Esophagus (tissue), 2 donors: Measurements from ENCODE around the gene ZNF716. TPM values are rescaled to one million over a fixed set of nuclear protein-coding genes. Genes with fewer than 3 reads are reported as not detected.

Experiments
- H3K27ac ChIP-seq, 2 donors: one replicate each; pipeline ENCODE4 v1.5.1; 2013; ENCODE audit warnings: low read depth in 2 of 2, mild to moderate bottlenecking in 2 of 2, inconsistent platforms in 1 of 2, low read length in 1 of 2, moderate library complexity in 1 of 2
- H3K27me3 ChIP-seq, 2 donors: one replicate each; pipeline ENCODE4 v1.6.1; 2013; ENCODE audit warnings: low read length in 2 of 2, control low read depth in 1 of 2, mild to moderate bottlenecking in 1 of 2; ENCODE audit not compliant: insufficient read depth in 2 of 2, control insufficient read depth in 1 of 2
- H3K36me3 ChIP-seq, 2 donors: one replicate each; pipeline ENCODE4 v1.6.1; 2013; ENCODE audit warnings: low read length in 1 of 2; ENCODE audit not compliant: control insufficient read depth in 2 of 2, insufficient read depth in 2 of 2
- H3K4me1 ChIP-seq, 2 donors: one replicate each; pipeline ENCODE4 v1.6.1; 2013; ENCODE audit warnings: low read length in 1 of 2; ENCODE audit not compliant: control insufficient read depth in 2 of 2, insufficient read depth in 2 of 2
- H3K4me3 ChIP-seq, 2 donors: one replicate each; pipeline ENCODE4 v1.5.1; 2013; ENCODE audit warnings: low read length in 2 of 2, mild to moderate bottlenecking in 2 of 2, low read depth in 1 of 2, moderate library complexity in 1 of 2
- H3K9me3 ChIP-seq, 2 donors: one replicate each; pipeline ENCODE4 v1.6.1; 2013; ENCODE audit warnings: mild to moderate bottlenecking in 2 of 2, low read depth in 1 of 2, low read length in 1 of 2, moderate library complexity in 1 of 2; ENCODE audit not compliant: control insufficient read depth in 2 of 2, insufficient read depth in 1 of 2
- whole genome bisulfite sequencing, 2 donors: extraction: QIAGEN DNeasy Blood & Tissue Kit; methylation state at CpG; one replicate each; pipeline ENCODE4 v1.1.7; 2013; 5-methylcytosine and 5-hydroxymethylcytosine counted together
- polyA plus RNA-seq, 2 donors: library from polyadenylated mRNA; stranded (reverse); fragments of 200-250 nt; gene quantifications; one replicate each; pipeline ENCODE4 v1.2.3, GENCODE V29; 2013
- donor health status: healthy with polysubstance abuse.
- donor health status: Bipolar disorder and iron deficiency.

The ZNF716 gene
- polyA plus RNA-seq, 2 donors: not detected

DNA sequence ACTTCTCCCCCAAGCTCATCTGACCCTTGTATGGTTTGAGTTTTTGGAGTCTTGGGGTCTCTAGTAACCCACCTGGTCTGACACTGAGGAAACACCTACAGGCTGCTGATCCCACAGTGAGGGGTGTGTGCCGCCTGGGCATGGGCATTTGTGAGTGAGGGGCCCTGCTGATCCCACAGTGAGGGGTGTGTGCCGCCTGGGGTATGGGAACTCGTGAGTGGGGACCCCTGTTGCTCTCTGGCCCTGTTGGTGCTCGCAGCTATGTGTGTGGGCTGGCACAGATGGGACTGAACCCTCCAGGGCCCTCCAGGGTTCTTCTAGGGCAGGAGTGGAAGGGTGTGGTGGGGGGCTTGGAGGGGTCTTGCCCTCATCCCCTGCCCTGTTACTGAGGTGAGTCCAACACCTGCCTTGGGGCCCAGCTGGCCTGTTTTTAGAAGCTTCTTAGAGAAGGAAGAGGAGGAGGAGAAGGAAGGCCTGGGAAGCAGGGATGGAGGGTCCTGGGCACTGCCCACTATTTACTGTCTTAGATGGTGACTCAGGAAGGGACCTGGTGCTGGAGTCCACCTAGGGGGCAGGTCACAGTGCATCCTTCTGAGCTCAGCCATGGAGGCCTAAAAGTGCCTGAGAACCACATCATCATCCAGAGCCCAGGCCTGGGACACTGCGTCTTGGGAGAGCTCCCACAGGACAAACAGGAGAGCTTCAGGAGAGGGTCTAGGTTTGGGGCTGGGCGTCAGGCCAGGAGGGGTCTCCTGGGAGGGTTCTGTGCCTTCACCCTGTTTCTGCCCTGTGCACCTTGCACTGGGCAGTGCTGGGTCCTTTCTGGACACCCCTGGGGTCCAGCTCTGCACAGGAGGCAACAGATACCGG, 36.2 kb upstream of the ZNF716 start:
- Histone ChIP-seq H3K36me3 (no peaks in the 10 kb centered on the region), H3K27me3 (no peaks in the 10 kb centered on the region), H3K4me3 (no peak overlapping the region), H3K27ac (no peak overlapping the region), H3K9me3 (peaks cover 0 to 4% of the 10 kb centered on the region in 2 donors), H3K4me1 (no peaks in the 10 kb centered on the region)
- 33 to 66% methylated on average over 1 to 7 of the region's 7 CpGs for WGBS, 2 donors

DNA sequence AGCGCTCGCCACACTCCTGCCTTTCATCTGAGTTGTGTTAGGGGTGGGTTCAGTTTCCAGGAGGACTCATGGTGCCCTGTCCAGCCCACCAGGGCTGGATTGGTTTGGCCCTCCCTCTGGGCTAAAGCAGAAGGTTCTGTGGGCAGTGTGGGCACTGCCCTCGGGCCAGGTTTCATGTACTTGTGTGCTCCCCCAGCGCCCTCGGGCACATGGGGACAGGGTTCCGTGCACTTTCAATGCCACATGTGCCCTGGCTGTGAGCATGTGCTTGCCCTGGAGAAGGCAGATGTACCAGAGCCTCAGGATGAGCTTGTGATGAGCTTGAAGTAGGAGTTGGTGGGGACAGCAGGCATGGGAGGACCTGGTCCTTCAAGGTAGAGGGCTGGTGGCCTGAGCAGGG, 35.6 kb upstream of the ZNF716 start:
- Histone ChIP-seq H3K27me3 (no peaks in the 10 kb centered on the region), H3K4me1 (no peaks in the 10 kb centered on the region), H3K27ac (no peak overlapping the region), H3K9me3 (peaks cover 0 to 4% of the 10 kb centered on the region in 2 donors), H3K4me3 (no peak overlapping the region), H3K36me3 (no peaks in the 10 kb centered on the region)
- 77% methylated on average over 6 of the region's 6 CpGs; no CpG with 5 or more reads in 1 of the 2 donors for WGBS, 2 donors

DNA sequence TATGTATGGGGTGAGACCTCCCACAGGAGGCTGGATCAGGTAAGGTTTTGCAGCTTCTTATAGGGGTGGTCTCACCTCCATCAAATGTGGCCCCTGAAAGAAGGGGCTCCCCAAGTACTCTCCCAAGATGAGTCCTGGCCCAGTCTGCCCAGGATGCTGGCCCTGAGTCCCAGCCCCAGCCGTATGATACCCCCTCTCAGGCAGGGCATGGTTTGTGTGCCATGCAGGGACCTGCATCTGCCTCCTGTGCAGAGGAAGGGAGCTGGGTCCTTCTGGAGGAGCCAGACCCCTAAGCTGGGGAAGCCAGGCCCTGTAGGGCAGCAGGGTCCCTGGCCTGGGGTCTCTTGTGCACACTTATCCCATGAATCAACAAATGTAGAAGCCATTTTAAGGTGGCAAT, 35.1 kb upstream of the ZNF716 start:
- H3K9me3 ChIP-seq: peaks cover 0 to 4% of the 10 kb centered on the region in 2 donors
- 71% methylated on average over 1 of the region's 1 CpG; no CpG with 5 or more reads in 1 of the 2 donors for WGBS, 2 donors
- no peak overlapping the region for H3K4me3 ChIP-seq
- no peaks in the 10 kb centered on the region for H3K4me1 ChIP-seq
- H3K27ac ChIP-seq: no peak overlapping the region
- H3K36me3 ChIP-seq: no peaks in the 10 kb centered on the region
- H3K27me3 ChIP-seq: no peaks in the 10 kb centered on the region

DNA sequence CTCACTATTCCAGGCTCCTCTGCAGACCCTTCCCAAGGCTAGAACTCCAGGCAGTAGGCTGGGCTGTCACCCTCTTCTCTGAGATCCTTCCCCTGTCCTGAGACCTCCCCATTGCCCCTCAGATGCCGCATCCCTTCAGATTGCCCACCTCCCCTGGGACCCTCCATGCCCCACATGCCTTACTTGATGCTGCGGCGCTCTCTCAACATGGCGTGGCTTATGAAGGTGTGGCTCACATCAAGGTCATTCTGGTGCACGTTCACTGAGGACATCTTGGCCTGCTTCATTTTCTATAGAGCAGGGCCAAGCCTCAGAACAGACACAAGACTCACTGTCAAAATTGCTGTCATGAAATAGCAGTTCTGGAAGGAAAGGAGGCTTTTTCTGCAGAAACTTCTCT, 34.7 kb upstream of the ZNF716 start:
- peaks cover 0 to 4% of the 10 kb centered on the region in 2 donors for H3K9me3 ChIP-seq
- WGBS, 2 donors: 76% methylated on average over 5 of the region's 5 CpGs; no CpG with 5 or more reads in 1 of the 2 donors
- no peaks in the 10 kb centered on the region for H3K4me1 ChIP-seq
- no peaks in the 10 kb centered on the region for H3K27me3 ChIP-seq
- no peak overlapping the region for H3K4me3 ChIP-seq
- H3K36me3 ChIP-seq: no peaks in the 10 kb centered on the region
- no peak overlapping the region for H3K27ac ChIP-seq

DNA sequence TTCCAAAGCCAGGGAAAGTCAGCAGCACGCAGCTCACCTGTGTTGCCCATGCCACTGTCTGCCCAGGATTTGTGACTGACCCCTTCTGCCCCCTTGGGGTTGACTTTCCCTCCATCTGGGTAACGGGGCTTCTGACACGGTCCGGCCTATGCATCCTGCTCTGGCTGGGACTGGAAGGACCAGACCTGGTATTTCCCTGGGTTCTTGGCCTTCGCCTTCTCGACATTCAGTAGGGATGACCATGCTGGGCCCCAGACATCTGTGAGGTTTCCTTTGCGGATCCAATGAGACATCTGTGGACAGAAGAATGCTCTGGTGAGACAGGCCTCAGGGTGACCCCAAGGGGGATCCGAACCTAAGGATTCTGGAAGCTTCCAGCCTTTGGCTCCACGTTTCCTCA, 34.2 kb upstream of the ZNF716 start:
- Histone ChIP-seq H3K9me3 (peaks cover 0 to 4% of the 10 kb centered on the region in 2 donors), H3K27me3 (no peaks in the 10 kb centered on the region), H3K4me1 (no peaks in the 10 kb centered on the region), H3K4me3 (no peak overlapping the region), H3K27ac (no peak overlapping the region), H3K36me3 (no peaks in the 10 kb centered on the region)
- 60 to 69% methylated on average over 1 to 9 of the region's 9 CpGs for WGBS, 2 donors

DNA sequence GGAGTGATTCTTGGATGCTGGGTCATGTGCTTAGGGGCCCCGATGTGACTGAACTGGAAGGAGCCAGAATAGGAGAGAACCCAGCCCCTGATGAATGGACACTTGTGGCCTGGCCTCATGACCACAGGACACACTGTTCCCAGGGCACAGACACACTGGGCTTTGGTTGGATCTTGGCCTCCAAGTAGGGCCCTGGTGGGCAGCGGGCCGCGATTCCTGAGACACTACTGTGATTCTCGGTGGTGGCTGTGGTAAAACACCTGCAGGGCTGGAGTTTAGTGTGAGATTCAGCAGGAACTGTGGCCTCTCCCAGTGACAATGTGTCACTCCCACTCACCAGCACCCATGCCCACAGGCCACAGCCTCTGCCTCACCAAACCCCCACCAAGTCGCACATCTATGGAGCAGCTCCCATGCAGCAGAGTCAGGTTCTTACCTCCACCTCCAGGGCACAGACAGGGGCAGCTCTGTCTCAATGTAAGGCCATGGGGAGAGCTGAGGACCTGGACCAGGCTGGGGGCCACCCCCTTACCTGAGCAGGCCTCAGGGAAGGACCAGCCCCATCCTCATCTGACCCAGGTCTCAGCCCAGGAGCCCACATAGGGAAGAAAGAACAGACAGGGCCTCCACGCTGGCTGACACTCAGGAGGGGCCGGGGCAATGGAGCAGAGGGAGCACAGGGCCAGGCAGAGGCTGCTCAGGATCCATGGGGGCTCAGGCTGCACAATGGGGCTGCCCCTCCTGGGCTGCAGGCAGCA, 33.2 kb upstream of the ZNF716 start:
- WGBS, 2 donors: 78% methylated on average over 8 of the region's 8 CpGs; no CpG with 5 or more reads in 1 of the 2 donors
- H3K27ac ChIP-seq: no peak overlapping the region
- no peaks in the 10 kb centered on the region for H3K27me3 ChIP-seq
- no peak overlapping the region for H3K4me3 ChIP-seq
- H3K9me3 ChIP-seq: peaks cover 0 to 4% of the 10 kb centered on the region in 2 donors
- H3K4me1 ChIP-seq: no peaks in the 10 kb centered on the region
- no peaks in the 10 kb centered on the region for H3K36me3 ChIP-seq

DNA sequence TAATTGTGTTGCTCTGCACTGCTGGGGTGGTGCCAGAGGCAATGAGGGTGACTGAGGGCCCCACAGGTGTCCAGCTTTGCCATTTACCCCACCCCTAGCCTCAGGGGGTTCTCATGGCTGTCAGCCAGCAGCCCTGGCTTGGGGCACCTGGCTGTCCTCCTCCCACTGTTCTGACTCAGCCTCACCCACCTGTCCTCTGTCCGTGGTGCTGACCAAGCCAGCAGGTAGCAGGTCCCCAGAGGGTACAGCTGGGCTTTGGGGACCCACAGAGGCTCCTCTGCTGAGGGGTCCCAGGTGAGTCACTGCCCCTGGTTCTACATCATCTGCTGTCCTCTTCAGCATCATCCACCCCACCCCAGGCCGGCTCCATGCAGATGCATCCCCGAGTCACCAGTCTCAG, 32.2 kb upstream of the ZNF716 start:
- Histone ChIP-seq H3K27me3 (no peaks in the 10 kb centered on the region), H3K9me3 (peaks cover 0 to 4% of the 10 kb centered on the region in 2 donors), H3K4me3 (no peak overlapping the region), H3K27ac (no peak overlapping the region), H3K36me3 (no peaks in the 10 kb centered on the region), H3K4me1 (no peaks in the 10 kb centered on the region)
- 50% methylated on average over 3 of the region's 3 CpGs; no CpG with 5 or more reads in 1 of the 2 donors for WGBS, 2 donors

DNA sequence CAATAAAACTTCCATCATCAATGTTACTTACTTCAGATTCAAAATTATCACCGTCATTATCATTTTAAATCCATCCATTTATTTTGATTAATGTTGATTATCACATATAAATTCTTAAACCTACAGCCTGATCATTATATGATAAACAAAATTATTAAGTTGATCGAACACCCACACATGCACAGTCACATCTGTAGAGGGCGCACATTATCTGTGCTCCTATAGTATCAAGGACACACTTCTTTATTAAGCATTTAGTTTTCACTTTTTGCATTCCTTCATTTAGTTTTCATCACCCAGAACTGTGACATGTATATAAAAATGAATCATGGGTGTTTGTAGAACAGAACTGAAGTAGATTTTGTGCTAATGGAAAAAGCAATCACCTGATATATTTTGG, 26.2 kb upstream of the ZNF716 start:
- Histone ChIP-seq H3K4me1 (no peaks in the 10 kb centered on the region), H3K4me3 (no peak overlapping the region), H3K27ac (no peak overlapping the region), H3K36me3 (no peaks in the 10 kb centered on the region), H3K27me3 (no peaks in the 10 kb centered on the region), H3K9me3 (peaks cover 16 to 31% of the 10 kb centered on the region in 2 donors)
- WGBS, 2 donors: 59 to 61% methylated on average over 3 of the region's 3 CpGs

DNA sequence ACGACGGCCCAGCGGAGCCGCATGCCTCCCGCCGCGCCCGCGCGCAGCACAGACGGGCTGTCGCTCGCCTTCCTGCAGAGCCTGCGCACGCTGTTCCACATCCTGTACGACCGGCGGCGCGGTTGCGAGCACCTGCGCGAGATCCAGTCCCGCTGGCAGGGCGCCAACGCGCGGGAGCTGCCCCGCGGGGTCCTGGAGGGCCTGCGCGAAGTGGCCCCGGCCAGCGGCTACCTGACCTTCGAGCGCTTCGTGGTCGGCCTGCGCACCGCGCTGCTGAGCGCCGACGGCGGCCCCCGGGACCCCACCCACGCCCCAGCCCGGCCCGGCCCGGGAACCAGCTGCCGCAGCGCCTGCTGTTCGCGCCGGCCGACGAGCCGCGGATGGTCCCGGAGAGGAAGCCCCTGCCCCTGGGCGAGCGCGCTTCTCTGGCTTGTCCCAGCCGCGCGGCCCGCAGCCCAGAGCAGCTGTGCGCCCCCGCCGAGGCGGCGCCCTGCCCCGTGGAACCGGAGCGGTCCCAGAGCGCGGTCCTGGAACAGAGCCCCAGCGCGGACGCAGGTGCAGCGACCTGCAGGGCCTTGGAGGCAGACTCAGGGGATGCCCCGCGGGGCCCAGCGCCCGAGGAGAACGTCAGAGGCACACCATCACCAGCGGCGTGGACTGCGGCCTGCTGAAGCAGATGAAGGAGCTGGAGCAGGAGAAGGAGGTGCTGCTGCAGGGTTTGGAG, 25.3 kb upstream of the ZNF716 start:
- Histone ChIP-seq H3K27ac (no peak overlapping the region), H3K36me3 (no peaks in the 10 kb centered on the region), H3K27me3 (no peaks in the 10 kb centered on the region), H3K4me3 (no peak overlapping the region), H3K9me3 (peaks cover 16 to 31% of the 10 kb centered on the region in 2 donors), H3K4me1 (no peaks in the 10 kb centered on the region)
- WGBS, 2 donors: 57 to 58% methylated on average over 72 to 89 of the region's 89 CpGs
